HL-60 (cell line): ENCODE measurements around the gene LAMA4.

ENCODE experiments used
- CTCF ChIP-seq: IDR thresholded peaks from one replicate; pipeline ENCODE4 v1.5.1; 2011; ENCODE audit warnings: low read length, control low read depth, inconsistent platforms; ENCODE audit not compliant: insufficient read depth
- POLR2AphosphoS5 ChIP-seq: IDR thresholded peaks from 2 replicates; pipeline ENCODE4 v1.6.1; 2012; ENCODE audit warnings: low read depth
- REST ChIP-seq: IDR thresholded peaks from 2 replicates; pipeline ENCODE4 v1.6.1; 2012; ENCODE audit warnings: low read depth; ENCODE audit not compliant: insufficient replicate concordance
- SPI1 ChIP-seq: IDR thresholded peaks from 2 replicates; pipeline ENCODE4 v1.6.1; 2012; ENCODE audit warnings: low read depth, mild to moderate bottlenecking, borderline replicate concordance

- TF ChIP-seq POLR2AphosphoS5 (no peak), CTCF (no peak), REST (no peak), SPI1 (no peak)
Observed at GRCh38 chr6:112113918-112114317, 140.4 kb downstream of the LAMA4 start.
